Mesodermal cell (in vitro differentiated cells): Measurements from ENCODE around the gene FAM118A.

ENCODE experiments used
- H3K27ac ChIP-seq: 2 replicates; pipeline ENCODE4 v1.7.0; 2013; ENCODE audit warnings: mild to moderate bottlenecking, low read depth, low read length, moderate library complexity; ENCODE audit not compliant: severe bottlenecking
- H3K36me3 ChIP-seq: 2 replicates; pipeline ENCODE4 v1.7.1; 2013; ENCODE audit warnings: mild to moderate bottlenecking, low read length, moderate library complexity; ENCODE audit not compliant: control insufficient read depth, insufficient read depth
- H3K4me1 ChIP-seq: one replicate; pipeline ENCODE4 v1.7.1; 2013; ENCODE audit warnings: mild to moderate bottlenecking, low read length; ENCODE audit not compliant: insufficient read depth, control insufficient read depth, poor library complexity, severe bottlenecking
- H3K4me3 ChIP-seq: 2 replicates; pipeline ENCODE4 v1.7.0; 2013; ENCODE audit warnings: low read length, control low read depth, mild to moderate bottlenecking; ENCODE audit not compliant: insufficient read depth, poor library complexity, severe bottlenecking; ENCODE audit errors: extremely low read depth
- H3K9me3 ChIP-seq: 2 replicates; pipeline ENCODE4 v1.7.1; 2013; ENCODE audit warnings: mild to moderate bottlenecking, low read length, moderate library complexity; ENCODE audit not compliant: control insufficient read depth
- WGBS, 2 experiments: methylation state at CpG; one replicate each; pipeline ENCODE4 v1.1.5; 2013; ENCODE audit warnings: missing lambda C conversion rate in 2 of 2; ENCODE audit not compliant: insufficient coverage in 2 of 2; 5-methylcytosine and 5-hydroxymethylcytosine counted together

FAM118A gene

GRCh38 chr22:45381348-45381747 lies 71.6 kb downstream of the FAM118A start:
- Histone ChIP-seq H3K4me1 (no peaks in the 10 kb centered on the region), H3K9me3 (no peaks in the 10 kb centered on the region), H3K4me3 (no peak overlapping the region), H3K36me3 (no peaks in the 10 kb centered on the region), H3K27ac (no peak overlapping the region)
- WGBS, 2 experiments: 92 to 94% methylated on average over 2 of the region's 2 CpGs

- H3K36me3 ChIP-seq: no peaks in the 10 kb centered on the region
- H3K4me3 ChIP-seq: no peak overlapping the region
- 81 to 86% methylated on average over 1 to 2 of the region's 3 CpGs for WGBS, 2 experiments
- no peak overlapping the region for H3K27ac ChIP-seq
- H3K9me3 ChIP-seq: no peaks in the 10 kb centered on the region
- no peaks in the 10 kb centered on the region for H3K4me1 ChIP-seq
These were observed 79.8 kb downstream of the FAM118A start for GRCh38 chr22:45389546-45389945.
